Measurements from ENCODE around the gene EGFR.

The EGFR gene

DNA sequence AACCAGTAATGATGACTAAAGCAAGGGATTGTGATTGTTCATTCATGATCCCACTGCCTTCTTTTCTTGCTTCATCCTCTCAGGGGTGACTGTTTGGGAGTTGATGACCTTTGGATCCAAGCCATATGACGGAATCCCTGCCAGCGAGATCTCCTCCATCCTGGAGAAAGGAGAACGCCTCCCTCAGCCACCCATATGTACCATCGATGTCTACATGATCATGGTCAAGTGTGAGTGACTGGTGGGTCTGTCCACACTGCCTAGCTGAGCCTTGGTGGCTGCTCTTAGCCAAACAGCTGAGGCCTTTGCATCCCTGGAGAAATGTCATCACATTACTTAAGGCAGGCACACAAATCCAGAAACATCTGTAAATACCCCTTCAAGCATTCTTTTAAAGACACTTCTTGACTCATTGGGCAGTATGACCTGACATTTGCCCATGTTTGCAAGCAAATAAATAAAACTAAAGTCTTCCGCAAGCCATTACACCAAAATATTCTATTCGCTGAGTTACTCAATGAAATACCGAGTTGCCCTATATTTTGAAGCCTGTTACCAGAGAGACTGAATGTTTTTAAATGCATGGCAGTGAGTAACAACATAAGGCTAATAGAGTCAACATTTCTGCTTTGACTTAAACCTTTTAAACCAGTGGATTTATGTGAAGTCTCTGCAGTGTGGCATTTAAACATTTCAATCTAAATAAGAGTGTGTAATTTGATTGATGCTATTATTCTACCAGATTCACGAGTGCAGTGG lies 180.0 kb downstream of the EGFR start:
- Mint-ChIP-seq H3K36me3 (no peaks in the 10 kb centered on the region), H3K27ac (no peak overlapping the region)
- DNase-seq (ENCODE audit: low spot score in 2 of 2), result no peak

DNA sequence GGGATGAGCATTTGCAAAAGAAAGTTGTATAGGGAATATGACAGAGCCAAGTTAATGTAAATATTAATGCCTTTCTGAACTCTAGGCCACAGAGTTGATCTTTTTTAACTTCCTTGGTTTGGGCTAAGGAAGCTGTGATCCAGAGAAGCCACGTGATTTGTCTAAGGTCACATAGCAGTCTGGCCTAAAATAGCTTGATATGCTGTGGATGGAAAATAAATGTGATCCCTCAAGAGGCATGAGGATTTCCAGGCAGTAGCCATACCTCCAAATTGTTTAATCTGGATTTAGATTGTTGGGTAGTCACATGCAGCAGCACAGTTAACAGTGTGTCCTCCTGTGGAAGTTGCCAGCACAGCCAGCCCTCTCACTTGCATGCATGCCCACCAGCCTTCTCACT lies 180.6 kb downstream of the EGFR start:
- Mint-ChIP-seq H3K36me3 (no peaks in the 10 kb centered on the region), H3K27me3 (peaks cover 1% of the 10 kb centered on the region), H3K4me3 (no peak overlapping the region), H3K9me3 (no peaks in the 10 kb centered on the region), H3K4me1 (no peaks in the 10 kb centered on the region), H3K27ac (no peak overlapping the region)
- DNase-seq (ENCODE audit: low spot score in 2 of 2) (no peak), ATAC-seq (ENCODE audit: low read depth) (no peak)

More for the DNA sequence above, 180.0 kb downstream of the EGFR start:
- Mint-ChIP-seq H3K9me3 (no peaks in the 10 kb centered on the region), H3K4me3 (no peak overlapping the region), H3K4me1 (no peaks in the 10 kb centered on the region), H3K27me3 (peaks cover 1% of the 10 kb centered on the region)
- ATAC-seq (ENCODE audit: low read depth), result no peak

DNA sequence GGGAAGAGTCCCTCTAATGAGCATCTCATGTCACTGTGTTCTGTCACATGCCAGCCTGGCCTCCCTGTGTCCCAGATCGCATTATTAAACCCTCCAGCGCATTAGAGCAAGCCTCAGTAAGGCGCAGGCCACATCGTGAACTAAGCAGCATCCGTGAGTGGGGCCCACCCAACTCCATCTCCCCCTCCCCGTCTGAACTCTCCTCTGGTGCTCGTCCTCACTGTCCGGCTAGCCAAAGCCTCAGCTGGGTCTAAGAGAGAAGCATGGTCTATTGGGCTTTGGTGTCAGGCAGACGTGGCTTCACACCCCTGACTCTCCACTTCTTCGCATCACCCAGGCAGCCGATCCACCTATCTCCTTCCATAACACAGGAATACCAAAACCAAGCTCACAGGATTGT lies 181.6 kb downstream of the EGFR start:
- ATAC-seq (ENCODE audit: low read depth) (no peak), DNase-seq (ENCODE audit: low spot score in 2 of 2) (no peak)
- H3K9me3 Mint-ChIP-seq, result no peaks in the 10 kb centered on the region
- no peak overlapping the region for H3K4me3 Mint-ChIP-seq
- no peak overlapping the region for H3K27ac Mint-ChIP-seq
- no peaks in the 10 kb centered on the region for H3K4me1 Mint-ChIP-seq
- no peaks in the 10 kb centered on the region for H3K36me3 Mint-ChIP-seq
- peaks cover 1% of the 10 kb centered on the region for H3K27me3 Mint-ChIP-seq

DNA sequence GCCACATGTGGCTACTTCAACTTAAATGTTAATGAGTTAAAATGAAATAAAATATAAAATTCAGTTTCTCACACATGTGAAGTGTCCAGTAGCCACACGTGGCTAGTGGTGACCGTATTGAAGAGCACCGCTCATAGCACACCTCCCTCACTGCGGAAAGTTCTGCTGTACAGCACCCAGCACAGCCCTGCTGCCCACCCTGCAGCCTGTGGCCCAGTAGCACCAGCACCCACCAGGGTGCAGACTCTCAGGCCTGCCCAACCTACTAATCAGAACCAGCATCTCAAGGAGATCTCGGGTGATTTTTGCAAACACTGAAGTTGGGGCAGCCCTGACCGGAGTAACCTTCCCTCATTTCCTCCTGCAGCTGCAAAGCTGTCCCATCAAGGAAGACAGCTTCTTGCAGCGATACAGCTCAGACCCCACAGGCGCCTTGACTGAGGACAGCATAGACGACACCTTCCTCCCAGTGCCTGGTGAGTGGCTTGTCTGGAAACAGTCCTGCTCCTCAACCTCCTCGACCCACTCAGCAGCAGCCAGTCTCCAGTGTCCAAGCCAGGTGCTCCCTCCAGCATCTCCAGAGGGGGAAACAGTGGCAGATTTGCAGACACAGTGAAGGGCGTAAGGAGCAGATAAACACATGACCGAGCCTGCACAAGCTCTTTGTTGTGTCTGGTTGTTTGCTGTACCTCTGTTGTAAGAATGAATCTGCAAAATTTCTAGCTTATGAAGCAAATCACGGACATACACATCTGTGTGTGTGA lies 183.5 kb downstream of the EGFR start:
- Mint-ChIP-seq H3K9me3 (no peaks in the 10 kb centered on the region), H3K4me3 (no peak overlapping the region), H3K36me3 (no peaks in the 10 kb centered on the region), H3K27ac (no peak overlapping the region), H3K4me1 (no peaks in the 10 kb centered on the region), H3K27me3 (peaks cover 1% of the 10 kb centered on the region)
- DNase-seq (ENCODE audit: low spot score in 2 of 2) (no peak), ATAC-seq (ENCODE audit: low read depth) (no peak)

DNA sequence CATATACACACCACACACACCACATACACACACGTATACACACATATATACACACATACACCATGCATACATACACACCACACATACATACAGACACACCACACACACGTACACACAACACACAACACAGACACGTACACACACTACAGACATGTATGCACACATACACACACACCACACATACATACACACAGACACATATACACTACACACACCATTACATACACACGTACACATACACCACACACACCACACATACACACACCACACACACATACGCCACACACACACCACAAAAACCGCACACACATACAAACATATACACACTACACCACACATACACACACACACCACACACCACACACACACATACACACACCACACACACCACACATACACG lies 184.5 kb downstream of the EGFR start:
- no peaks in the 10 kb centered on the region for H3K36me3 Mint-ChIP-seq
- ATAC-seq (ENCODE audit: low read depth) (no peak), DNase-seq (ENCODE audit: low spot score in 2 of 2) (no peak)
- peaks cover 1% of the 10 kb centered on the region for H3K27me3 Mint-ChIP-seq
- H3K9me3 Mint-ChIP-seq, result no peaks in the 10 kb centered on the region
- H3K27ac Mint-ChIP-seq, result no peak overlapping the region
- H3K4me1 Mint-ChIP-seq, result no peaks in the 10 kb centered on the region
- H3K4me3 Mint-ChIP-seq, result no peak overlapping the region

DNA sequence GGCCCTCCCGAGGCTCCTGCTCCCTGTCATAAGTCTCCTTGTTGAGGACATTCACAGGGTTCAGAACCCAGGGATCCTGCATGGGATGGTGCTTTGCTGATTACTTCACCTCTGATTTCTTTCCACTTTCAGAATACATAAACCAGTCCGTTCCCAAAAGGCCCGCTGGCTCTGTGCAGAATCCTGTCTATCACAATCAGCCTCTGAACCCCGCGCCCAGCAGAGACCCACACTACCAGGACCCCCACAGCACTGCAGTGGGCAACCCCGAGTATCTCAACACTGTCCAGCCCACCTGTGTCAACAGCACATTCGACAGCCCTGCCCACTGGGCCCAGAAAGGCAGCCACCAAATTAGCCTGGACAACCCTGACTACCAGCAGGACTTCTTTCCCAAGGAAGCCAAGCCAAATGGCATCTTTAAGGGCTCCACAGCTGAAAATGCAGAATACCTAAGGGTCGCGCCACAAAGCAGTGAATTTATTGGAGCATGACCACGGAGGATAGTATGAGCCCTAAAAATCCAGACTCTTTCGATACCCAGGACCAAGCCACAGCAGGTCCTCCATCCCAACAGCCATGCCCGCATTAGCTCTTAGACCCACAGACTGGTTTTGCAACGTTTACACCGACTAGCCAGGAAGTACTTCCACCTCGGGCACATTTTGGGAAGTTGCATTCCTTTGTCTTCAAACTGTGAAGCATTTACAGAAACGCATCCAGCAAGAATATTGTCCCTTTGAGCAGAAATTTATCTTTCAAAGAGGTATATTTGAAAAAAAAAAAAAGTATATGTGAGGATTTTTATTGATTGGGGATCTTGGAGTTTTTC lies 186.5 kb downstream of the EGFR start:
- H3K9me3 Mint-ChIP-seq, result no peaks in the 10 kb centered on the region
- DNase-seq (ENCODE audit: low spot score in 2 of 2), result no peak
- no peak for ATAC-seq (ENCODE audit: low read depth)
- H3K4me3 Mint-ChIP-seq, result no peak overlapping the region
- no peaks in the 10 kb centered on the region for H3K36me3 Mint-ChIP-seq
- H3K27ac Mint-ChIP-seq, result no peak overlapping the region
- no peaks in the 10 kb centered on the region for H3K4me1 Mint-ChIP-seq
- H3K27me3 Mint-ChIP-seq, result peaks cover 1% of the 10 kb centered on the region

DNA sequence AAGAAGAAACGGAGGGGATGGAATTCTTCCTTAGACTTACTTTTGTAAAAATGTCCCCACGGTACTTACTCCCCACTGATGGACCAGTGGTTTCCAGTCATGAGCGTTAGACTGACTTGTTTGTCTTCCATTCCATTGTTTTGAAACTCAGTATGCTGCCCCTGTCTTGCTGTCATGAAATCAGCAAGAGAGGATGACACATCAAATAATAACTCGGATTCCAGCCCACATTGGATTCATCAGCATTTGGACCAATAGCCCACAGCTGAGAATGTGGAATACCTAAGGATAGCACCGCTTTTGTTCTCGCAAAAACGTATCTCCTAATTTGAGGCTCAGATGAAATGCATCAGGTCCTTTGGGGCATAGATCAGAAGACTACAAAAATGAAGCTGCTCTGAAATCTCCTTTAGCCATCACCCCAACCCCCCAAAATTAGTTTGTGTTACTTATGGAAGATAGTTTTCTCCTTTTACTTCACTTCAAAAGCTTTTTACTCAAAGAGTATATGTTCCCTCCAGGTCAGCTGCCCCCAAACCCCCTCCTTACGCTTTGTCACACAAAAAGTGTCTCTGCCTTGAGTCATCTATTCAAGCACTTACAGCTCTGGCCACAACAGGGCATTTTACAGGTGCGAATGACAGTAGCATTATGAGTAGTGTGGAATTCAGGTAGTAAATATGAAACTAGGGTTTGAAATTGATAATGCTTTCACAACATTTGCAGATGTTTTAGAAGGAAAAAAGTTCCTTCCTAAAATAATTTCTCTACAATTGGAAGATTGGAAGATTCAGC lies 187.6 kb downstream of the EGFR start:
- no peak for DNase-seq (ENCODE audit: low spot score in 2 of 2)
- ATAC-seq (ENCODE audit: low read depth), result no peak

DNA sequence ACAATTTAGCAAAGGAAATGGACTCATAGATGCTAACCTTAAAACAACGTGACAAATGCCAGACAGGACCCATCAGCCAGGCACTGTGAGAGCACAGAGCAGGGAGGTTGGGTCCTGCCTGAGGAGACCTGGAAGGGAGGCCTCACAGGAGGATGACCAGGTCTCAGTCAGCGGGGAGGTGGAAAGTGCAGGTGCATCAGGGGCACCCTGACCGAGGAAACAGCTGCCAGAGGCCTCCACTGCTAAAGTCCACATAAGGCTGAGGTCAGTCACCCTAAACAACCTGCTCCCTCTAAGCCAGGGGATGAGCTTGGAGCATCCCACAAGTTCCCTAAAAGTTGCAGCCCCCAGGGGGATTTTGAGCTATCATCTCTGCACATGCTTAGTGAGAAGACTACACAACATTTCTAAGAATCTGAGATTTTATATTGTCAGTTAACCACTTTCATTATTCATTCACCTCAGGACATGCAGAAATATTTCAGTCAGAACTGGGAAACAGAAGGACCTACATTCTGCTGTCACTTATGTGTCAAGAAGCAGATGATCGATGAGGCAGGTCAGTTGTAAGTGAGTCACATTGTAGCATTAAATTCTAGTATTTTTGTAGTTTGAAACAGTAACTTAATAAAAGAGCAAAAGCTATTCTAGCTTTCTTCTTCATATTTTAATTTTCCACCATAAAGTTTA lies 188.8 kb downstream of the EGFR start:
- DNase-seq (ENCODE audit: low spot score in 2 of 2), result no peak
- Mint-ChIP-seq H3K4me3 (no peak overlapping the region), H3K4me1 (no peaks in the 10 kb centered on the region), H3K27me3 (peaks cover under 1% of the 10 kb centered on the region), H3K9me3 (no peaks in the 10 kb centered on the region), H3K36me3 (no peaks in the 10 kb centered on the region), H3K27ac (no peak overlapping the region)
- ATAC-seq (ENCODE audit: low read depth), result no peak

More for the DNA sequence above, 187.6 kb downstream of the EGFR start:
- Mint-ChIP-seq H3K27me3 (peaks cover 1% of the 10 kb centered on the region), H3K9me3 (no peaks in the 10 kb centered on the region), H3K4me3 (no peak overlapping the region), H3K36me3 (no peaks in the 10 kb centered on the region), H3K4me1 (no peaks in the 10 kb centered on the region), H3K27ac (no peak overlapping the region)

DNA sequence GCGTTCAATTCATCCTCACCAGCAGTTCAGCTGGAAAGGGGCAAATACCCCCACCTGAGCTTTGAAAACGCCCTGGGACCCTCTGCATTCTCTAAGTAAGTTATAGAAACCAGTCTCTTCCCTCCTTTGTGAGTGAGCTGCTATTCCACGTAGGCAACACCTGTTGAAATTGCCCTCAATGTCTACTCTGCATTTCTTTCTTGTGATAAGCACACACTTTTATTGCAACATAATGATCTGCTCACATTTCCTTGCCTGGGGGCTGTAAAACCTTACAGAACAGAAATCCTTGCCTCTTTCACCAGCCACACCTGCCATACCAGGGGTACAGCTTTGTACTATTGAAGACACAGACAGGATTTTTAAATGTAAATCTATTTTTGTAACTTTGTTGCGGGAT lies 190.5 kb downstream of the EGFR start:
- Mint-ChIP-seq H3K4me3 (no peak overlapping the region), H3K9me3 (no peaks in the 10 kb centered on the region), H3K27me3 (no peaks in the 10 kb centered on the region), H3K4me1 (no peaks in the 10 kb centered on the region), H3K27ac (no peak overlapping the region), H3K36me3 (no peaks in the 10 kb centered on the region)
- ATAC-seq (ENCODE audit: low read depth), result no peak
- no peak for DNase-seq (ENCODE audit: low spot score in 2 of 2)

DNA sequence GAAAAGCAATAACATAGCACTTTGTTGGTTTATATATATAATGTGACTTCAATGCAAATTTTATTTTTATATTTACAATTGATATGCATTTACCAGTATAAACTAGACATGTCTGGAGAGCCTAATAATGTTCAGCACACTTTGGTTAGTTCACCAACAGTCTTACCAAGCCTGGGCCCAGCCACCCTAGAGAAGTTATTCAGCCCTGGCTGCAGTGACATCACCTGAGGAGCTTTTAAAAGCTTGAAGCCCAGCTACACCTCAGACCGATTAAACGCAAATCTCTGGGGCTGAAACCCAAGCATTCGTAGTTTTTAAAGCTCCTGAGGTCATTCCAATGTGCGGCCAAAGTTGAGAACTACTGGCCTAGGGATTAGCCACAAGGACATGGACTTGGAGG lies 191.4 kb downstream of the EGFR start:
- no peaks in the 10 kb centered on the region for H3K36me3 Mint-ChIP-seq
- peaks cover 3% of the 10 kb centered on the region for H3K27me3 Mint-ChIP-seq
- H3K27ac Mint-ChIP-seq, result no peak overlapping the region
- H3K4me3 Mint-ChIP-seq, result no peak overlapping the region
- no peaks in the 10 kb centered on the region for H3K9me3 Mint-ChIP-seq
- ATAC-seq (ENCODE audit: low read depth) (no peak), DNase-seq (ENCODE audit: low spot score in 2 of 2) (no peak)
- H3K4me1 Mint-ChIP-seq, result no peaks in the 10 kb centered on the region

DNA sequence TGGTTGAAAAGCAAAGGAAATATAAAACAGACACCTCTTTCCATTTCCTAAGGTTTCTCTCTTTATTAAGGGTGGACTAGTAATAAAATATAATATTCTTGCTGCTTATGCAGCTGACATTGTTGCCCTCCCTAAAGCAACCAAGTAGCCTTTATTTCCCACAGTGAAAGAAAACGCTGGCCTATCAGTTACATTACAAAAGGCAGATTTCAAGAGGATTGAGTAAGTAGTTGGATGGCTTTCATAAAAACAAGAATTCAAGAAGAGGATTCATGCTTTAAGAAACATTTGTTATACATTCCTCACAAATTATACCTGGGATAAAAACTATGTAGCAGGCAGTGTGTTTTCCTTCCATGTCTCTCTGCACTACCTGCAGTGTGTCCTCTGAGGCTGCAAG lies 191.9 kb downstream of the EGFR start:
- Mint-ChIP-seq H3K27me3 (peaks cover 3% of the 10 kb centered on the region), H3K4me1 (no peaks in the 10 kb centered on the region), H3K9me3 (no peaks in the 10 kb centered on the region), H3K27ac (no peak overlapping the region), H3K36me3 (no peaks in the 10 kb centered on the region), H3K4me3 (no peak overlapping the region)
- no peak for ATAC-seq (ENCODE audit: low read depth)
- no peak for DNase-seq (ENCODE audit: low spot score in 2 of 2)

DNA sequence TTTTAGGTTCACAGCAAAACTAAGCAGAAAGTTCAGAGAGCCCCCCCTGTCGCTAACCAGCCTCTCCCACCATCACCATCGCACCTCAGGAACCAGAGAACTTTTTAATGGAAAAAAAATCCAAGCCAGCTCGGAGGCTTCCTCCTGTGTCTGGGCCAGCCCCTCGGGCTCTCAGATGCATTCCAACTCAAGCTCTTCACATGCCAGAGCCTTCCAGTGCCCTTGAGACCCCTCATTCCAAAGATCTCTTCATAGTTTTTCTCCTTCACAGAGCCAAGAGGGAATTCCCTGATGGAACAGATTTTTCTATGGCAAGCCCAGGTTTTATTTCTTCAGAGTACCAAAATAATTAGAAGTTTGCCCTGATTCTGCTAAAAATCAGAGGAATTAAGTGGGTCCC lies 192.9 kb downstream of the EGFR start:
- Mint-ChIP-seq H3K27ac (no peak overlapping the region), H3K27me3 (peaks cover 3% of the 10 kb centered on the region), H3K9me3 (no peaks in the 10 kb centered on the region), H3K36me3 (no peaks in the 10 kb centered on the region), H3K4me3 (no peak overlapping the region), H3K4me1 (no peaks in the 10 kb centered on the region)
- no peak for DNase-seq (ENCODE audit: low spot score in 2 of 2)
- no peak for ATAC-seq (ENCODE audit: low read depth)

DNA sequence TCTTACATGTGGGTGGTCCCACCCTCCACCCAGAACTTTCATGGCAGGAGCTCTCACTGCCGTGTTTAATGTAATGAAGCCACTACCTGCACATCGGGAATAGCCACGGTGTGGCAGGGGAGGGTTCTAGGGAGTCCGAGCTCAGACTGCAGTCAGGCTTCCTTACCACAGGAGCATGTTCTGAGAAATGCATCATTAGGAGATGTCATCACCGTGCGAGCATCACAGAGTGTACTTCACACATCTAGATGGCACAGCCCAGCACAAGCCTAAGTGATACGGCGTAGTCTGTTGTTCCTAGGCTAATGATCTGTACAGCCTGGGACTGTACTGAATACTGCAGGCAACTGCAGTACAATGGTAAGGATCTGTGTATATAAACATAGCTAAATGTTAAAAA lies 193.4 kb downstream of the EGFR start:
- no peaks in the 10 kb centered on the region for H3K36me3 Mint-ChIP-seq
- no peaks in the 10 kb centered on the region for H3K4me1 Mint-ChIP-seq
- no peak for DNase-seq (ENCODE audit: low spot score in 2 of 2)
- no peak overlapping the region for H3K27ac Mint-ChIP-seq
- H3K27me3 Mint-ChIP-seq, result peaks cover 3% of the 10 kb centered on the region
- ATAC-seq (ENCODE audit: low read depth), result no peak
- no peak overlapping the region for H3K4me3 Mint-ChIP-seq
- H3K9me3 Mint-ChIP-seq, result no peaks in the 10 kb centered on the region

Measured in memory B cell (primary cell).